ENCODE data around the gene TMEM259.

TMEM259 gene

DNA sequence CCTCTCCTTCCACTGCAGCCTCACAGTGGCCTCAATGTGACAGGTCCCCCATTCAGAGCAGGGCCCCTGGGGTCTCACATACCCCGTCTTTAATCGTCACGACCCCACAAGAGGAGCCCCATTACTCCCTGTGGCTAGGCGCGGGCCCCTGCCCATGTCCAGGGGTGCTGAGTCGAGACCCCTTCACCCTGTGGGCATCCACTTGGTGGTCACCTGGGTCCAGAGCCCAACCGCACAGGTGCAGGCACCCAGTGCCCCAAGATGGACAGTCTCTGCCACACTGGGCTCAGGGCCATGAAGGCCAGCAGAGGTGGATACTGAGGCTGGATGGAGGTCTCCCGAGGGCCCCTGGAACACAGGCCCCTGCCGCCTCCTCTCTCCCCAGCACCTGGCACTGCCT lies 3.0 kb downstream of the TMEM259 start:
- no peak for DNase-seq (ENCODE audit: low read depth in 2 of 3, low spot score in 1 of 3)

DNA sequence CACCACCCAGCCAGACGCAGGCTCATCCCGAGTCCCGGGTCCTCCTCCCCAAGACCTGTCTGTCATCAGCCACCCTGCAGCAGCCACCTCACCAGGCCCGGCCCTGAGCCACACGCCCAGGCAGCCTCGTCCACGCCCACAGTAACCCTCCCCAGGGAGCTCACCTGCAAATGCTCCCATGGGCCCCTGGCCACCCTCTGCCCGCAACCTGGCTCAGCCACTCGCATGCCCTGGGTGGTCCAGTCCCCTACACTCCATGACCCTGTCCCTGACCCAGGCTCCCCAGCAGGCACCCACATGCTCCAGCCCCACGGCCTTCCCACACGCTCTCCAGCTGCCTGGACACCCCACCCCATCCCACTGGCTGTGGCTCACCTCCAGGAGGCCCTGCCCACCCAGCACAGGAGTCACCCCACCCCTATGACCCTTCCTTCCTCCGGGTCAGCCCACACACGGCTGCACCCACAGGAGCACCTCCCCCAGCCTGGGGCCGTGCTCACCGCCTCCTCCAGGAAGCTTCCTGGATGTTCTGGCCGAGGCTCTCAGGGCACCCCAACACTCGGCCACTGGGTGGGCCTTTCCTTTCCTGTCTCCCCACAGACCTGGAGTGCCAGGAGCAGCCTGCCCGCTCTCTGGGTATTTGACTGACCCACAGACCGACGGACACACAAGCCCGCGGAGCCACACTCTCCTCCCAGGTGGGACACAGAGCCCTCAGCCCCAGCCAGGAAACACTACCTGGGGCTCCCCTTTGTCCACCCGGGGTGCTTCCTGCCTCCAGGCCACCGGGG lies 3.6 kb downstream of the TMEM259 start:
- no peak for DNase-seq (ENCODE audit: low read depth in 2 of 3, low spot score in 1 of 3)

GRCh38 chr19:1016647-1017114 lies 4.2 kb downstream of the TMEM259 start:
- DNase-seq (ENCODE audit: low read depth in 2 of 3, low spot score in 1 of 3), result no peak

DNA sequence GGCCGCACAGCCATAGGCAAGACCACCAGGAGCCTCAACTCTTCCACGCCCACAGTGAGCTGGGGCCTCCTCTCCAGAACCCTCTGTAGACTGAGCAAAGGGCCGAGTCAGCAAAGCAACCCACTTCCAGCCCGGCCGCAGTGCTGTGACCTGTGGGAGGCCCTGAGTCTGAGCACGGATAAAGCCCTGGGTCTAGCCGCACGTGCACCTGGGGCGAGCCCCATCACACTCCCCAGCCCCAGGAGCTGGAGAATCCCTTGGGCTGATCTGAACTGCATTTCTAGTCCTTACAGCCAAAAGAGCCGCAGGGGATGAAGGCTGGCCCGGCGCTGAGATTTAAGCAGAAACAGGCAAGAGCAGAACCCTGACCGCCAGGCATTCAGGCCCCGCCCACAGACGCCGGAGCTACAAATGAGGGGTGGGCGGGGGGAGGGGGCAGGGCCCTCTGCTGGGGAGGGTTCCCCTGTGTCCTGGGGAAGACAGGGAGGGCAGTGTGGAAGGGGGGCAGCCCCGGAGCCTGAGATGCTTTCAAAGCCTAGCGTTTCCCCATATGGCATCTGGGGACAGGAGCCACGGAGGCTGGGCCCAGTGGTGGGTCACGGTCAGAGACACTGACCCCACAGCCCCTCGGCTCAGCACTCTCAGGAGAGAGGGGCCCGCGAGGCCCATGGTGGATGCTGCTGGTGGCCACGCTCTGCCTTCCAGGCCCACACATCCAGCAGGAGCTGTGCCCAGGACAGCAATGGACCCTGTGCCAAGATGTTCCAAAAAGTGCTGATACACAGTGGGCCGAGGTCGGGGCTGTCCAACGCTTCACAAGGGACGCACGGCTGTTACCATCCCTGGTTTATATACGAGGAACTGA lies 4.9 kb downstream of the TMEM259 start:
- no peak for DNase-seq (ENCODE audit: low read depth in 2 of 3, low spot score in 1 of 3)

DNA sequence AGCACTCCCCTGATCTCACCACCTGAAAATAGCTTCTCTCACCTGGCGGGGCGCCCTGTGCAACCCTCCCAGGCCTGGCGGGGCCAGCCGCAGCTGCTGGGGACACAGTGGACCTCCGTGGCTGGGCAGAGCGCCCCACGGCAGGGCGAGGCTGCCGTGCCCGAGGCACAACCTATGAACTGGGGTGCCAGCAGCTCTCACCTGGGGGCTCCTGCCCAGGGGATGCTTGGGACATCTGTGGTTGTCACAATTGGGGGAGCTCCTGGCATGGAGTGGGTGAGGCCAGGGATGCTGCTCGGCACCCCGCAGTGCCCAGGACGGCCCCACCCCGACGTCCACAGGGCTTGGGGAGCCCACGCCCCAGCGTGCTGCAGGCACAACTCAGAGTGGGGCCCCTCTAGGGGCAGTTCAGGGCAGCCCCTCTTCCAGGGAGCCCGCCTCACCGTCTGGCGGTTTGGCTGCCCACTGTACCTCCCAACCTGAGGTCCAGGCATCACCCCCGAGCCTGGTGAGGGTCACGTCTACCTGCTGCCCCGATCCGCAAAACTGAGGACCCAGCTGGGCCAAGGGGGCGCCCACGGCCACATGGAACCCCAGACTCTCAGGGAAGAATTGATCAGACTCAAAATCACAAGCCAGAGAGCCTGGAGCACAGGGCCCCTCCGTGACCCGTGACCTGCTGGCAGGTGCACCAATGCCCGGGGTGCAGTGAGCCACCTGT lies 5.7 kb downstream of the TMEM259 start:
- no peak for DNase-seq (ENCODE audit: low read depth in 2 of 3, low spot score in 1 of 3)

GRCh38 chr19:1014161-1015060 lies 6.5 kb downstream of the TMEM259 start:
- no peak for DNase-seq (ENCODE audit: low read depth in 2 of 3, low spot score in 1 of 3)

DNA sequence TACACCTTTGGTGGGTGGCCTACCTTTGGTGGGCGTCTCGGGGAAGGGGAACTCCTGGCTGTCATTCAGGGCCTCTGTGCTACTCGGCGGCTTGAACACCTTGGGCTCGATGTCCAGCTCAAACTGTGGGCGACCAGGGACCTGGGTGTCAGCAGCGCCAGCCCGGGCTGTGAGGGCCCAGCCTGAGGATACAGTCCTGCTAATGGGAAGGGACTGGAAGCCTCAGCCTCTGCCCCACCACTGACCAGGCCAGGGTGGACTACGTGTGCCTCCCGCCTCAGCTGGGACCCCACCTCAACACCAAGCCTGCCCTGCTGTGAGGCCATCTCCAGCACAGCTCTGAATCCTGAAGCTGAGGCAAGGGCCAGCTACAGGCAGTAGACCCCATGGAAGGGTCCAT lies 7.7 kb downstream of the TMEM259 start:
- DNase-seq (ENCODE audit: low read depth in 2 of 3, low spot score in 1 of 3), result no peak

DNA sequence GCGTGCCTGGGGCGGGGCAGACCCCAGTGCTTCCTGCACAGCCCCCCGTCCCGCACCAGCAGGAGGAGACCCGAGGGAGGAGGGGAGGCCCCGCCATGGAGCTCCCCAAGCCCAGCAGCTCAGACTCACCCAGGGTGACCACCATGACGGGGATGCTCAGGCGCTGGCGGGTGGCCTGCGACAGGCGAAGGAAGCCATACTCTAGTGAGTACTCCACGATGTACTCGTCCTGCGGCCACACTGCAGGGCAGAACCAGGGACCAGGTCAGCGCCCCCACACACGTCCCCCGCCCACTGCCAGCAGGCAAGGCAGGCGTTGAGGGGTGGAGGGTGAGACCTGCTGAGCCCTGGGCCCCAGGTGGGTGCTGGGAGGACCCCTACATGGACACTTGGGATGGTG lies 8.6 kb downstream of the TMEM259 start:
- no peak for DNase-seq (ENCODE audit: low read depth in 2 of 3, low spot score in 1 of 3)

DNA sequence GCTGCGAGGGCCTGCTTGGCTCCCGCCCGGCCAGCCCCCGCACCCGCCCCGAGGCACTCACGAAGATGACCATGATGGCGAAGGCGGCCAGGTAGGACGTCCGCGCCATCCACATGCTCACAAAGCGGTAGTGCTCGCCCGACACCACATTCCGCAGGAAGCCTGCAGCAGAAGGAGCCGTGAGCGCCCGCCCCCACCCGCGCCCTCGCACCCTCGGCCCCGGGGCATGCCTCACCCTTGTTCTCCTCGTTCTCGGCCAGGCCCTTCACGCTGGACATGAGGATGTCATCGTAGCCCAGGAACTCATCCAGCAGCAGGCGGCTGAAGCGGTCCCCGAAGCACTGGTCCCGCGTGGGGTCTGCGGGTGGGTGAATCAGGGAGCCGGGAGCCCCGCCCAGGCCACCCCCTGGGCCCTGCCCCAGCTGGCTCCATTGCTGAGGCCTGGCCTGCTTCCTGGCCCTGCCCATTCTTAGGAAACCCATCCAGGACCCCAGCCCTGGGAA lies 9.0 kb downstream of the TMEM259 start:
- DNase-seq (ENCODE audit: low read depth in 2 of 3, low spot score in 1 of 3), result no peak

DNA sequence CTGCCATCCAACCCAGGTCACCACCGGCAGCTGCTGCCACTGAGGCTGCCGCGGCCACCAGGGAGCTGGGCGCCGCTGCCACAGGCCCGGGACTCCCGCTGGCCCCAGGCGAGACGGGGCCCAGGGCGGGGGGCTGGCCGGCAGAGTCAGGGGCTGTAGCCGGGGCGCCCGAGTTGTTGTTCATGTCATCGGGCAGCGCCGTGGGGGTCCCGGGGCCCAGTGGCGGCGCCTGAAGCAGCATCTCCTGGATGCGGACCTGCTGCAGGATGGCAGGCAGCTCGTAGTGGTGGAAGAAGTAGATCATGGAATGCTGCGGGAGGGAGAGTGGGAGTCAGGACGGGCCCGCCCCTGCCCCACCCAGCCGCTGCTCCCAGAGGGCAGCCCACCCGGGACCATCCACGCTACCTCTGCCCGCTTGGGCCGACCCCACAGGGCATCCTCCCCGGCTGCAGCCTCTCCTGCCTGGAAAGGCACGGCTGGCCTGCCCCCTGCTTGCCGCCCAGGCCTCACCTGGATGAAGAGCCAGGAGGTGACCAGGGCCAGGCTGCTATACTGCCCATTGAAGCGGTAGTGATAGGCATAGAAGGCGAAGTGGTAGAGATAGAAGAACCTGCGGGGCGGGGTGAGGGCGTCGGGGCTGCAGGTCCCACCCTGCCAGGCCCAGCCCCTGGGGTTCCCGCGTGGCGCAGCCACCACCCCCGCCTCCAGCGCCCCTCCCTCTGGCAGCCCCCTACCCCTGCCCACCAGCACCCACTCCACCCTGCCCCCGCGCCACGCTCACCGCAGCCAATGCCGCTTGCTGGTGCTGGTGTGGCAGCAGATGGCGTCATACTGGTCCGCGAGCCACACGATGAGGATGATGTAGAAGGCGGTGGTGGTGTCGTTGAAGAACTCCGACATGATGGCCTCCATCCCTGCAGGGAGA lies 10.1 kb downstream of the TMEM259 start:
- no peak for DNase-seq (ENCODE audit: low read depth in 2 of 3, low spot score in 1 of 3)

- DNase-seq (ENCODE audit: low read depth in 2 of 3, low spot score in 1 of 3), result no peak
Observed at GRCh38 chr19:1009981-1010538, 10.9 kb downstream of the TMEM259 start.

- DNase-seq (ENCODE audit: low read depth in 2 of 3, low spot score in 1 of 3), result no peak
Observed at GRCh38 chr19:1009041-1009980, 11.6 kb downstream of the TMEM259 start.

DNA sequence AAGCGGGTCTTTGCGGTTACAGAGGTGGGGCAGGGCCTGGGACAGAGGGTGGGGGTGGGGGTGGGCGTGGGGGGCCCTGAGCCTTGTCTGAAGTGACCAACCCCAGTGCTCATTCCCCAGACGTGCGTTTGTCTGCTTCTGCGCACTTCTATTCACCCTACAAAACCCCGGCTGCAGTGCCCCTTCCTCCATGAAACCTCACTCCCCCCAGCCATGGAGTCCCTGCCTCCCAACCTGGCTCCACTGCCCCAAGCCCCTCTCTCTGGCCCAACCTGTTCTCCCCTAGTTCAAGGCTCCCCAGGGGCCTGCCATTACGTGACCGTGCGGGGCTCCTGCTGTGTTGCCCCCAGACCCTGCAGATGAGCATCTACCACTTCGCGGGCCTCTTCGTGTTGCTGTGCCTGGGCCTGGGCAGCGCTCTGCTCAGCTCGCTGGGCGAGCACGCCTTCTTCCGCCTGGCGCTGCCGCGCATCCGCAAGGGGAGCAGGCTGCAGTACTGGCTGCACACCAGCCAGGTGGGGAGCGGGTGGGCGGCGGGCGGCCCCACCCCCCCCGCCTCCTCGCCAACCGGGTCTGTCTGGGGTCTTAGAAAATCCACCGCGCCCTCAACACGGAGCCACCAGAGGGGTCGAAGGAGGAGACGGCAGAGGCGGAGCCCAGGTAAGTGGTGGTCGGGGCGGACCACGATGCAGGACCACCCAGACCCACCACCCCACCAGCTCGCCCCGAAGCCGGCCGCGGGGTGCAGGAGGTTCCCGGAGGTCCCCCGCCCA lies 12.5 kb downstream of the TMEM259 start:
- no peak for DNase-seq (ENCODE audit: low read depth in 2 of 3, low spot score in 1 of 3)

DNA sequence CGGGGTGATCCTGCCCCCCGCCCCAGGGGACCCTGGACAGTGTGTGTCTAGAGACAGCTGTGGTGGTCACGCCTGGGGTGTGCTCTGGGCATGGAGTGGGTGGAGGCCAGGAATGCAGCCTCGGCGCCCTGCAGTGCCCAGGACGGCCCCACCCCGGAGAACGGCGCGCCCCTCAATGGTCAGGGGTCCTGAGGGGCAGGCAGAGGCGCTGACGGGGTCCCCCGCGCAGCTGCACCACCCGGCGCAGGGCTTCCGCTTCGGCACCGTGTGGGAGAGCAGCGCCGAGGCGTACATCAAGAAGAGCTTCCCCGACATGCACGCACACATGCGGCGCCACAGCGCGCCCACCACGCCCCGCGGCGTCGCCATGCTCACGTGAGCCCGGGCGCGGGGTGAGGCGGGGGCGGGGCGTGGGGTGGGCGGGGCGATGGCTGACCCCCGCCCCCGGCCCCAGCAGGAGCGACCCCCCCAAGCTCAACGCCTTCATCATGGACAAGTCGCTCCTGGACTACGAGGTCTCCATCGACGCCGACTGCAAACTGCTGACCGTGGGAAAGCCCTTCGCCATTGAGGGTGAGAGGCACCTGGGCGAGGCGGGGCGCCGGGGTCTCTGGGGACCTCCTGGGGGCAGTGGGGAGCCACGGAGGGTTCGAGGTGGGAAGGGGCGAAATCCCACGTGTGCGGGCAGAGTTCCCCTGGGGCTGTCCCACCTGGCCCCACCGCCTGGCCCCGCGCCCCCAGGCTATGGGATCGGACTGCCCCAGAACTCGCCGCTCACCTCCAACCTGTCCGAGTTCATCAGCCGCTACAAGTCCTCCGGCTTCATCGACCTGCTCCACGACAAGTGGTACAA lies 13.3 kb downstream of the TMEM259 start:
- DNase-seq (ENCODE audit: low read depth in 2 of 3, low spot score in 1 of 3), result no peak

DNA sequence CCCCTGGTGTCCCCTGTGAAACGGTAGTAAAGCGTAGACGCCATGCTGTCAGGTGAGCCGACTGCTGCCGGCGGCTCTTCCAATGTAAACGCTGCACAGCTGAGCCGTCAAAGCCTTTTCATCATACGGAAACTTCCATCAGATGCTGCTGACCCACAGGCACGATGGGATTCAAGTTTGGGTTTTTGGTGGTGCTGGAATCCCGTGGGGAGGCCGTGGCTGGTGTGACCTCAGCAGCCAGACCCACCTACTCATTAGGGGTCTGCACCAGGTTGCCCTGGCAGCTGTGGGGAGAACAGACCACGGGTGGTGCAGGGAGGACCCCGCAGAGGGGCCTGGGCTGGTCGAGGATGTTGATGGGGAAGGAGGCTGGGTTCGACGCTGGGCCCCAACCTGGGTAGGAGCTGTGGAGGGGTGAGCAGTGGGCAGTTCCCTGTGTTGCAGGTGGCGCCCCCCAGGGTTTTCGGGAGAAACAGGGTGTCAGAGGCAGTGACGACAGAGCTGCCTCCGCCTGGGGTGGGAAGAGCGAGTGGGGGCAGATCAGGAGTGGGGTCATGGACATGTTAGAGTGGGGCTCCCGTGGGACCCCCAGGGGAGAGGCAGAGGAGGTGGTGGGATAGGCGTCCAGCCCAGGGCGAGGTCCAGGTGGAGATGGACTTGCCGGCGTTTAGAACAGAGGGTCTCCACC lies 14.1 kb downstream of the TMEM259 start:
- DNase-seq (ENCODE audit: low read depth in 2 of 3, low spot score in 1 of 3), result no peak

All from stimulated activated CD4-positive, alpha-beta T cell treated with anti-CD3 and anti-CD28 coated beads, Interleukin-12 subunit alpha, Interleukin-12 subunit beta, amount 100 ng/mL, for 48 hours (primary cell).